H1 (cell line): ENCODE results near the gene MRPL20. TPM values are rescaled to one million over a fixed set of nuclear protein-coding genes. Genes with fewer than 3 reads are reported as not detected.
A peak's percentile ranks its signal among the peaks of the same experiment; 100 is the strongest.

Source experiments
- CTCF ChIA-PET: fragments of 300-600 bp; sonication (Branson Sonifier 250); formaldehyde crosslinking; loops from one replicate; lab custom pipeline; 2021; ENCODE audit not compliant: partially characterized antibody; lab: Charles Lee
- POLR2A ChIA-PET: fragments of 300-600 bp; sonication (Branson Sonifier 250); formaldehyde crosslinking; loops from one replicate; lab custom pipeline; 2021; ENCODE audit warnings: inconsistent platforms; ENCODE audit not compliant: partially characterized antibody; lab: Charles Lee
- DNase-seq, 2 experiments: peaks; one replicate each; pipeline versions ENCODE4 v3.0.0 to v3.0.0-alpha.2; 2010 to 2022; ENCODE audit warnings: low spot score in 2 of 2, low read depth in 1 of 2, mixed read lengths in 1 of 2
- FAIRE-seq: peaks from 2 replicates; lab custom pipeline; 2011; peaks lifted over from hg19 to GRCh38; lab: Jason Lieb, UNC
- H2AFZ ChIP-seq: 2 replicates; pipeline ENCODE4 v1.8.1; 2012; ENCODE audit warnings: low read length, inconsistent platforms
- H2AK5ac ChIP-seq: 2 replicates; pipeline ENCODE4 v1.6.1; 2013; ENCODE audit warnings: low read depth, low read length
- H2BK120ac ChIP-seq: replicated peaks from 2 replicates; pipeline ENCODE3; 2013; ENCODE audit warnings: low read depth, low read length, inconsistent platforms
- H2BK12ac ChIP-seq: 2 replicates; pipeline ENCODE4 v1.6.1; 2013; ENCODE audit warnings: low read depth, low read length
- H2BK15ac ChIP-seq: 2 replicates; pipeline ENCODE4 v1.6.1; 2013; ENCODE audit warnings: low read length
- H2BK20ac ChIP-seq: 2 replicates; pipeline ENCODE4 v1.6.1; 2013; ENCODE audit warnings: low read length
- H2BK5ac ChIP-seq: 2 replicates; pipeline ENCODE4 v1.6.1; 2013; ENCODE audit warnings: low read depth, low read length
- H3K14ac ChIP-seq: 2 replicates; pipeline ENCODE4 v1.6.1; 2013; ENCODE audit warnings: inconsistent platforms; ENCODE audit not compliant: insufficient read length
- H3K18ac ChIP-seq: 2 replicates; pipeline ENCODE4 v1.6.1; 2013; ENCODE audit warnings: low read length; ENCODE audit errors: extremely low read depth
- H3K23ac ChIP-seq: 2 replicates; pipeline ENCODE4 v1.6.1; 2013; ENCODE audit warnings: inconsistent platforms; ENCODE audit not compliant: insufficient read length
- H3K23me2 ChIP-seq: 2 replicates; pipeline ENCODE4 v1.6.1; 2013; ENCODE audit warnings: low read depth, low read length
- H3K27ac ChIP-seq: 2 replicates; pipeline ENCODE4 v1.6.1; 2011; ENCODE audit warnings: low read depth, low read length, inconsistent platforms
- H3K27me3 ChIP-seq, 4 experiments: replicated peaks in 1 of 4; 1 replicate in 1 of 4; 2 replicates in 3 of 4; pipeline versions ENCODE4 v1.6.1 to v1.8.1; 2011 to 2013; ENCODE audit warnings: low read length in 3 of 4, mild to moderate bottlenecking in 3 of 4, inconsistent platforms in 2 of 4, mixed read lengths in 2 of 4, moderate library complexity in 1 of 4; ENCODE audit not compliant: control insufficient read depth in 3 of 4, insufficient read depth in 3 of 4; ENCODE audit errors: extremely low read depth in 1 of 4
- H3K36me3 ChIP-seq, 4 experiments: 2 replicates each; pipeline versions ENCODE4 v1.6.1 to v1.8.1; 2011 to 2013; ENCODE audit warnings: mild to moderate bottlenecking in 4 of 4, low read length in 3 of 4, moderate library complexity in 2 of 4, control low read depth in 1 of 4, inconsistent platforms in 1 of 4; ENCODE audit not compliant: insufficient read depth in 4 of 4, control insufficient read depth in 2 of 4
- H3K4ac ChIP-seq: replicated peaks from 2 replicates; pipeline ENCODE3; 2013; ENCODE audit warnings: low read length, low read depth, mixed read lengths, inconsistent platforms; ENCODE audit not compliant: insufficient read length
- H3K4me1 ChIP-seq, 4 experiments: replicated peaks in 1 of 4; 1 replicate in 1 of 4; 2 replicates in 3 of 4; pipeline versions ENCODE4 v1.6.1 to v1.8.1; 2011 to 2013; ENCODE audit warnings: low read length in 3 of 4, inconsistent platforms in 2 of 4, mixed read lengths in 1 of 4; ENCODE audit not compliant: insufficient read depth in 4 of 4, control insufficient read depth in 3 of 4
- H3K4me2 ChIP-seq, 2 experiments: 2 replicates each; pipeline versions ENCODE4 v1.6.1 to v1.8.1; 2011 to 2013; ENCODE audit warnings: low read depth in 2 of 2, low read length in 2 of 2, control low read depth in 1 of 2, inconsistent platforms in 1 of 2, mild to moderate bottlenecking in 1 of 2; ENCODE audit not compliant: insufficient read depth in 1 of 2
- H3K4me3 ChIP-seq, 4 experiments: fragments of 200-600, 300-600 bp in 1 of 4; sonication (generic), shearing (Covaris generic), sonication (Bioruptor Twin) in 1 of 4; 2 replicates each; pipeline versions ENCODE4 v1.5.1 to v1.8.1; 2011 to 2016; ENCODE audit warnings: low read length in 4 of 4, low read depth in 3 of 4, control low read depth in 2 of 4, inconsistent platforms in 2 of 4, mild to moderate bottlenecking in 2 of 4, mixed read lengths in 1 of 4, moderate library complexity in 1 of 4; ENCODE audit not compliant: insufficient read depth in 2 of 4; ENCODE audit errors: extremely low read depth in 1 of 4
- H3K56ac ChIP-seq: replicated peaks from 2 replicates; pipeline ENCODE3; 2013; ENCODE audit warnings: low read depth, mild to moderate bottlenecking, mixed read lengths, low read length, inconsistent platforms; ENCODE audit not compliant: insufficient read length
- H3K79me1 ChIP-seq: 2 replicates; pipeline ENCODE4 v1.6.1; 2013; ENCODE audit warnings: low read depth, low read length, control low read depth
- H3K79me2 ChIP-seq, 2 experiments: 2 replicates each; pipeline versions ENCODE4 v1.6.1 to v1.8.1; 2012 to 2013; ENCODE audit warnings: low read length in 2 of 2, mild to moderate bottlenecking in 2 of 2, inconsistent platforms in 1 of 2; ENCODE audit not compliant: insufficient read depth in 2 of 2, control insufficient read depth in 1 of 2
- H3K9ac ChIP-seq, 4 experiments: replicated peaks in 1 of 4; 1 replicate in 1 of 4; 2 replicates in 3 of 4; pipeline versions ENCODE4 v1.6.1 to v1.8.1; 2011 to 2013; ENCODE audit warnings: low read depth in 3 of 4, low read length in 3 of 4, control low read depth in 2 of 4, mild to moderate bottlenecking in 2 of 4, moderate library complexity in 2 of 4, inconsistent platforms in 1 of 4; ENCODE audit errors: extremely low read depth in 1 of 4
- H3K9me3 ChIP-seq, 2 experiments: 2 replicates each; pipeline versions ENCODE4 v1.6.1 to v1.8.1; 2012 to 2013; ENCODE audit warnings: mild to moderate bottlenecking in 2 of 2, moderate library complexity in 2 of 2, control low read depth in 1 of 2, inconsistent platforms in 1 of 2, low read depth in 1 of 2, low read length in 1 of 2, mixed read lengths in 1 of 2; ENCODE audit not compliant: insufficient read depth in 2 of 2
- H4K20me1 ChIP-seq, 2 experiments: replicated peaks in 1 of 2; 2 replicates each; pipeline versions ENCODE3 to v1.8.1; 2011 to 2013; ENCODE audit warnings: inconsistent platforms in 2 of 2, low read length in 2 of 2, mild to moderate bottlenecking in 1 of 2; ENCODE audit not compliant: insufficient read depth in 2 of 2, control insufficient read depth in 1 of 2
- H4K5ac ChIP-seq: 2 replicates; pipeline ENCODE4 v1.6.1; 2013; ENCODE audit warnings: low read length, low read depth, mixed read lengths, inconsistent platforms; ENCODE audit not compliant: insufficient read length
- H4K8ac ChIP-seq: 2 replicates; pipeline ENCODE4 v1.8.0; 2013; ENCODE audit warnings: mild to moderate bottlenecking, moderate library complexity, low read length, inconsistent platforms; ENCODE audit not compliant: insufficient read depth; ENCODE audit errors: extremely low read depth
- H4K91ac ChIP-seq: replicated peaks from 2 replicates; pipeline ENCODE3; 2013; ENCODE audit warnings: low read length, mixed read lengths, inconsistent platforms; ENCODE audit not compliant: insufficient read length
- CBX8 ChIP-seq: fragments of 300-800, 300-1000 bp; sonication (generic); IDR thresholded peaks from 2 replicates; pipeline ENCODE4 v1.7.1; 2016; ENCODE audit warnings: low read depth, low read length, borderline replicate concordance
- CEBPB ChIP-seq: IDR thresholded peaks from 2 replicates; pipeline ENCODE4 v1.6.1; 2012; ENCODE audit warnings: low read depth, low read length
- GTF2F1 ChIP-seq: IDR thresholded peaks from 2 replicates; pipeline ENCODE4 v1.6.1; 2012; ENCODE audit warnings: low read depth, low read length, improper control_type of control experiment, borderline replicate concordance
- MAFK ChIP-seq: IDR thresholded peaks from 2 replicates; pipeline ENCODE4 v1.6.1; 2012; ENCODE audit warnings: low read depth, mild to moderate bottlenecking, improper control_type of control experiment, low read length
- RBBP5 ChIP-seq: IDR thresholded peaks from 2 replicates; pipeline ENCODE4 v1.7.1; 2012; ENCODE audit warnings: low read depth, mild to moderate bottlenecking, inconsistent platforms, low read length, moderate library complexity, borderline replicate concordance
- SP2 ChIP-seq: IDR thresholded peaks from 2 replicates; pipeline ENCODE4 v1.6.1; 2012; ENCODE audit warnings: mild to moderate bottlenecking, low read length, inconsistent platforms
- TAF7 ChIP-seq: optimal IDR thresholded peaks from 2 replicates; pipeline ENCODE3; 2011; ENCODE audit warnings: low read depth, mild to moderate bottlenecking, inconsistent platforms, low read length, moderate library complexity, borderline replicate concordance
- WGBS, 2 experiments: shearing (Covaris generic) in 1 of 2; methylation state at CpG; one replicate each; pipeline versions ENCODE4 v1.1.6 to v1.1.7; 2013 to 2015; ENCODE audit warnings: low lambda C conversion rate in 2 of 2, mixed read lengths in 2 of 2, inconsistent platforms in 1 of 2, low coverage in 1 of 2, missing lambda C conversion rate in 1 of 2; ENCODE audit not compliant: insufficient replicate concordance in 2 of 2, insufficient coverage in 1 of 2, insufficient read length in 1 of 2; ENCODE audit errors: extremely low coverage in 1 of 2, missing lambda C conversion rate in 1 of 2; 5-methylcytosine and 5-hydroxymethylcytosine counted together
- polyA plus RNA-seq, 7 experiments: library from polyadenylated mRNA; depleted of rRNA in 3 of 7; stranded (reverse) in 5 of 7; unstranded in 2 of 7; fragments of >200 nt in 5 of 7; fragments of 200-250 nt in 2 of 7; gene quantifications; 1 replicate in 5 of 7; 2 replicates in 1 of 7; 4 replicates in 1 of 7; pipeline versions ENCODE4 v1.2.1 to v1.2.3, GENCODE V29; 2011 to 2013; ENCODE audit warnings: missing spikeins in 2 of 7, mixed read lengths in 2 of 7
- total RNA-seq: library from RNA; stranded (reverse); fragmentation: NEBNext Ultra II Directional; extraction: Animal tissue kit (Norgen Biotek cat#: 25700); gene quantifications from 2 replicates; pipeline ENCODE4 v1.2.1, GENCODE V29; 2021
- TF ChIP-seq, protein P1 (sequence below): IDR thresholded peaks from 2 replicates; pipeline ENCODE4 v1.6.1; 2012; ENCODE audit warnings: inconsistent platforms
- TF ChIP-seq, protein P2 (sequence below): IDR thresholded peaks from 2 replicates; pipeline ENCODE4 v1.6.1; 2012; ENCODE audit warnings: low read length, inconsistent platforms

Gene MRPL20
- total and polyA plus RNA-seq, 2 of the 8 experiments (the other 6 are each of a cell fraction or from before 2014, with no cell fraction given): 126 to 151 TPM

GRCh38 chr1:1439546-1440261, 32.6 kb upstream of the MRPL20 start:
- Histone ChIP-seq H3K23me2 (peaks cover 12% of the 10 kb centered on the region; the same call in 1 of the 2 replicates), H2BK12ac (no peak overlapping the region), H4K5ac (no peak overlapping the region), H3K56ac (no peak overlapping the region), H4K8ac (peak overlapping the region; percentile 71; the same call in 1 of the 2 replicates), H2BK20ac (no peak overlapping the region), H3K9ac (no peak overlapping the region), H3K79me1 (no peaks in the 10 kb centered on the region), H3K4ac (no peak overlapping the region), H3K23ac (no peak overlapping the region), H2BK15ac (no peak overlapping the region), H2BK120ac (no peak overlapping the region), H3K4me1 (peaks cover 0 to 14% (median 11%) of the 10 kb centered on the region in 4 experiments; a peak in 6 of 7 replicates), H3K27ac (no peak overlapping the region), H4K91ac (no peak overlapping the region), H3K36me3 (peaks cover 0 to 7% (median 0%) of the 10 kb centered on the region in 4 experiments; a peak in 1 of 8 replicates), H2AFZ (no peak overlapping the region), H3K9me3 (no peaks in the 10 kb centered on the region), H3K14ac (no peak overlapping the region), H3K79me2 (peaks cover 0 to 8% of the 10 kb centered on the region in 2 experiments; a peak in 1 of 4 replicates), H2BK5ac (no peak overlapping the region), H4K20me1 (peaks cover 4 to 7% of the 10 kb centered on the region in 2 experiments), H3K27me3 (peaks cover 0 to 3% (median 0%) of the 10 kb centered on the region in 4 experiments; a peak in 2 of 7 replicates), H3K4me3 (no peak overlapping the region), H2AK5ac (no peak overlapping the region), H3K18ac (no peak overlapping the region), H3K4me2 (no peak overlapping the region)
- POLR2A ChIA-PET: interaction anchor here (0.7 to 22.9 kb wide), 4 partner anchors 9 to 40 kb away, joined by 3 to 515 read pairs (median 10); partner anchors contain the start of genes CCNL2 and MRPL20
- 91% methylated on average over 37 of the region's 82 CpGs; no CpG with 5 or more reads in 1 of the 2 experiments for WGBS, 2 experiments
- CTCF ChIA-PET: interaction anchor here (1.5 to 4.3 kb wide), 14 partner anchors 9 to 183 kb away, joined by 4 to 36 read pairs (median 10); partner anchors contain the start of genes CCNL2 and MRPL20
- no peak for DNase-seq
- FAIRE-seq: no peak
- TF ChIP-seq, protein P1, sequence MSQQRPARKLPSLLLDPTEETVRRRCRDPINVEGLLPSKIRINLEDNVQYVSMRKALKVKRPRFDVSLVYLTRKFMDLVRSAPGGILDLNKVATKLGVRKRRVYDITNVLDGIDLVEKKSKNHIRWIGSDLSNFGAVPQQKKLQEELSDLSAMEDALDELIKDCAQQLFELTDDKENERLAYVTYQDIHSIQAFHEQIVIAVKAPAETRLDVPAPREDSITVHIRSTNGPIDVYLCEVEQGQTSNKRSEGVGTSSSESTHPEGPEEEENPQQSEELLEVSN: no peak
- TF ChIP-seq, protein P2, sequence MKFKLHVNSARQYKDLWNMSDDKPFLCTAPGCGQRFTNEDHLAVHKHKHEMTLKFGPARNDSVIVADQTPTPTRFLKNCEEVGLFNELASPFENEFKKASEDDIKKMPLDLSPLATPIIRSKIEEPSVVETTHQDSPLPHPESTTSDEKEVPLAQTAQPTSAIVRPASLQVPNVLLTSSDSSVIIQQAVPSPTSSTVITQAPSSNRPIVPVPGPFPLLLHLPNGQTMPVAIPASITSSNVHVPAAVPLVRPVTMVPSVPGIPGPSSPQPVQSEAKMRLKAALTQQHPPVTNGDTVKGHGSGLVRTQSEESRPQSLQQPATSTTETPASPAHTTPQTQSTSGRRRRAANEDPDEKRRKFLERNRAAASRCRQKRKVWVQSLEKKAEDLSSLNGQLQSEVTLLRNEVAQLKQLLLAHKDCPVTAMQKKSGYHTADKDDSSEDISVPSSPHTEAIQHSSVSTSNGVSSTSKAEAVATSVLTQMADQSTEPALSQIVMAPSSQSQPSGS: no peak
- no peak for TF ChIP-seq MAFK
- TF ChIP-seq TAF7: no peak
- no peak for TF ChIP-seq RBBP5
- TF ChIP-seq SP2: no peak
- TF ChIP-seq GTF2F1: no peak
- TF ChIP-seq CBX8: no peak
- no peak for TF ChIP-seq CEBPB
